Trophoblast cell (in vitro differentiated cells and primary cell): ENCODE measurements around the gene SPAG9.
A peak's percentile ranks its signal among the peaks of the same experiment; 100 is the strongest.

Experiments used
- DNase-seq, 2 donors: peaks; one replicate each; pipeline ENCODE4 v3.0.0-alpha.2; 2016
- H2AFZ ChIP-seq: 2 replicates; pipeline ENCODE4 v1.6.1; 2013; ENCODE audit warnings: low read length, moderate library complexity, mild to moderate bottlenecking; ENCODE audit not compliant: insufficient read depth, poor library complexity
- H2AK5ac ChIP-seq: 2 replicates; pipeline ENCODE4 v1.6.1; 2013; ENCODE audit warnings: mild to moderate bottlenecking, low read length
- H2BK120ac ChIP-seq: 2 replicates; pipeline ENCODE4 v1.6.1; 2013; ENCODE audit warnings: low read length, mild to moderate bottlenecking, moderate library complexity; ENCODE audit not compliant: insufficient read depth, poor library complexity
- H2BK12ac ChIP-seq: 2 replicates; pipeline ENCODE4 v1.6.1; 2013; ENCODE audit warnings: mild to moderate bottlenecking, low read length, moderate library complexity
- H2BK5ac ChIP-seq: 2 replicates; pipeline ENCODE4 v1.6.1; 2013; ENCODE audit warnings: low read length, low read depth, moderate library complexity, mild to moderate bottlenecking; ENCODE audit not compliant: poor library complexity
- H3K14ac ChIP-seq: 2 replicates; pipeline ENCODE4 v1.6.1; 2013; ENCODE audit warnings: mild to moderate bottlenecking, low read length
- H3K18ac ChIP-seq: 2 replicates; pipeline ENCODE4 v1.6.1; 2013; ENCODE audit warnings: mild to moderate bottlenecking, low read length
- H3K23ac ChIP-seq: 2 replicates; pipeline ENCODE4 v1.6.1; 2013; ENCODE audit warnings: low read length
- H3K27ac ChIP-seq: 2 replicates; pipeline ENCODE4 v1.5.1; 2013; ENCODE audit warnings: low read depth, mild to moderate bottlenecking, inconsistent platforms, low read length, moderate library complexity
- H3K27me3 ChIP-seq: 2 replicates; pipeline ENCODE4 v1.6.1; 2013; ENCODE audit warnings: inconsistent platforms, mild to moderate bottlenecking, low read length, moderate library complexity; ENCODE audit not compliant: insufficient read depth
- H3K36me3 ChIP-seq, 2 experiments: 1 replicate in 1 of 2; 2 replicates in 1 of 2; pipeline ENCODE4 v1.6.1; 2013; ENCODE audit warnings: low read length in 2 of 2, mild to moderate bottlenecking in 2 of 2, moderate library complexity in 1 of 2; ENCODE audit not compliant: insufficient read depth in 2 of 2, control insufficient read depth in 1 of 2
- H3K4ac ChIP-seq: 2 replicates; pipeline ENCODE4 v1.6.1; 2013; ENCODE audit warnings: low read depth, mild to moderate bottlenecking, low read length, moderate library complexity
- H3K4me1 ChIP-seq, 2 experiments: 1 replicate in 1 of 2; 2 replicates in 1 of 2; pipeline ENCODE4 v1.6.1; 2013; ENCODE audit warnings: low read length in 2 of 2, mild to moderate bottlenecking in 2 of 2, moderate library complexity in 1 of 2; ENCODE audit not compliant: insufficient read depth in 2 of 2, control insufficient read depth in 1 of 2
- H3K4me2 ChIP-seq: 2 replicates; pipeline ENCODE4 v1.6.1; 2013; ENCODE audit warnings: inconsistent platforms, mild to moderate bottlenecking, low read length, moderate library complexity
- H3K4me3 ChIP-seq: 2 replicates; pipeline ENCODE4 v1.5.1; 2013; ENCODE audit warnings: mild to moderate bottlenecking, low read depth, low read length, inconsistent platforms
- H3K79me1 ChIP-seq: one replicate; pipeline ENCODE4 v1.6.1; 2013; ENCODE audit warnings: low read length
- H3K79me2 ChIP-seq: 2 replicates; pipeline ENCODE4 v1.6.1; 2013; ENCODE audit warnings: low read length, mild to moderate bottlenecking; ENCODE audit not compliant: control insufficient read depth, insufficient read depth, poor library complexity
- H3K9ac ChIP-seq: 2 replicates; pipeline ENCODE4 v1.6.1; 2013; ENCODE audit warnings: mild to moderate bottlenecking, low read length
- H3K9me3 ChIP-seq: 2 replicates; pipeline ENCODE4 v1.6.1; 2013; ENCODE audit warnings: low read depth, mild to moderate bottlenecking, control low read depth, inconsistent platforms, low read length; ENCODE audit not compliant: insufficient read depth
- H4K12ac ChIP-seq: 2 replicates; pipeline ENCODE4 v1.6.1; 2013; ENCODE audit warnings: low read depth, mild to moderate bottlenecking, low read length, moderate library complexity
- H4K8ac ChIP-seq: 2 replicates; pipeline ENCODE4 v1.6.1; 2013; ENCODE audit warnings: low read depth, mild to moderate bottlenecking, low read length, moderate library complexity
- H4K91ac ChIP-seq: one replicate; pipeline ENCODE4 v1.6.1; 2013; ENCODE audit warnings: low read depth, mild to moderate bottlenecking, low read length, moderate library complexity
- WGBS: extraction: QIAGEN DNeasy Blood & Tissue Kit; methylation state at CpG from one replicate; pipeline ENCODE4 v1.1.7; 2013; ENCODE audit warnings: missing lambda C conversion rate; ENCODE audit not compliant: insufficient read length, insufficient coverage; ENCODE audit errors: extremely low coverage; 5-methylcytosine and 5-hydroxymethylcytosine counted together

Gene SPAG9

GRCh38 chr17:50956409-50956749 lies 164.3 kb downstream of the SPAG9 start:
- Histone ChIP-seq H2AK5ac (peak overlapping the region; percentile 55), H4K91ac (peak overlapping the region; percentile 80), H4K12ac (no peak overlapping the region), H3K23ac (no peak overlapping the region), H3K9ac (no peak overlapping the region), H3K79me2 (peaks cover 6% of the 10 kb centered on the region), H3K18ac (peak overlapping the region; percentile 50), H2BK12ac (peak overlapping the region; percentile 64), H3K4ac (no peak overlapping the region), H3K4me3 (no peak overlapping the region), H3K27ac (no peak overlapping the region), H3K79me1 (peaks cover 25% of the 10 kb centered on the region), H2AFZ (no peak overlapping the region), H3K14ac (peak overlapping the region; percentile 29), H2BK120ac (peak overlapping the region; percentile 27), H3K4me1 (peaks cover 21 to 30% of the 10 kb centered on the region in 2 experiments), H3K4me2 (no peak overlapping the region), H3K9me3 (peaks cover 3% of the 10 kb centered on the region), H3K27me3 (no peaks in the 10 kb centered on the region), H4K8ac (no peak overlapping the region), H2BK5ac (peak overlapping the region; percentile 4), H3K36me3 (peaks cover 0 to 4% of the 10 kb centered on the region in 2 experiments)
- WGBS, result no CpG with 5 or more reads among the region's 4 CpGs
- DNase-seq, result no peak

- Histone ChIP-seq H2BK120ac (no peak overlapping the region), H3K79me1 (peaks cover 25% of the 10 kb centered on the region), H3K4me3 (no peak overlapping the region), H3K36me3 (peaks cover 0 to 4% of the 10 kb centered on the region in 2 experiments), H4K8ac (no peak overlapping the region), H2AK5ac (no peak overlapping the region), H3K79me2 (peaks cover 6% of the 10 kb centered on the region), H2BK5ac (no peak overlapping the region), H3K4me2 (no peak overlapping the region), H3K9me3 (peaks cover 3% of the 10 kb centered on the region), H3K27ac (peak overlapping the region; percentile 66), H3K4ac (no peak overlapping the region), H3K9ac (no peak overlapping the region), H3K18ac (no peak overlapping the region), H4K91ac (peak overlapping the region; percentile 98), H3K14ac (no peak overlapping the region), H4K12ac (no peak overlapping the region), H3K23ac (no peak overlapping the region), H2AFZ (no peak overlapping the region), H2BK12ac (no peak overlapping the region), H3K4me1 (peaks cover 23 to 32% of the 10 kb centered on the region in 2 experiments), H3K27me3 (no peaks in the 10 kb centered on the region)
- DNase-seq, result no peak
- WGBS, result no CpG with 5 or more reads among the region's 8 CpGs
Measured at GRCh38 chr17:50955667-50956120, 165.0 kb downstream of the SPAG9 start.

DNA sequence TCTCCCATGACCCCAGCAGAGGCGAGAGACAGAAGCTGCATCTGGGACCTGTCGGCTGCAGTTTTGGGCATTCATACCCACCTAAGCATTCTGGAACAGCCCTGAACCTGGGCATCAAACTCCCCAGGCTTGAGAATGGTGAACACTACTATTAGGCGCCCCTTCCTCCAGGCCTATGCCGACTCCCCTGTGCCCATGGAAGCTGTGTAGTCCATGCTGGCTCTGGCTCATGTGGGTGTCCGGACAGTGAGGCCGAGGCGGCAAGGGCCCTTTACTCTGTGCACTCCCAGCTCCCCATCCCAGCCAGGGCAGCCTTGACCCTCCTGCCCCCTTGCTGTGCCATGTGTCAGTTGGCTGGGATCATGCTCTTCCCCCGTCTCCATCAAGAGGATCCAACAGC lies 165.5 kb downstream of the SPAG9 start:
- Histone ChIP-seq H3K4me1 (peaks cover 24 to 37% of the 10 kb centered on the region in 2 experiments), H3K79me2 (peaks cover 6% of the 10 kb centered on the region), H2AFZ (peak overlapping the region; percentile 1), H3K4me2 (no peak overlapping the region), H2AK5ac (peak overlapping the region; percentile 33), H3K23ac (no peak overlapping the region), H4K12ac (no peak overlapping the region), H3K14ac (peak overlapping the region; percentile 63), H2BK12ac (peak overlapping the region; percentile 81), H2BK120ac (peak overlapping the region; percentile 93), H3K4ac (peak overlapping the region; percentile 24), H3K4me3 (no peak overlapping the region), H3K79me1 (peaks cover 27% of the 10 kb centered on the region), H4K8ac (peak overlapping the region; percentile 70), H2BK5ac (peak overlapping the region; percentile 89), H3K27me3 (no peaks in the 10 kb centered on the region), H3K36me3 (peaks cover 0 to 4% of the 10 kb centered on the region in 2 experiments), H3K9ac (no peak overlapping the region), H4K91ac (peak overlapping the region; percentile 98), H3K27ac (peak overlapping the region; percentile 66), H3K9me3 (peaks cover 3% of the 10 kb centered on the region), H3K18ac (peak overlapping the region; percentile 68)
- WGBS, result no CpG with 5 or more reads among the region's 8 CpGs
- DNase-seq, result no peak

- H3K4me1 ChIP-seq, result peaks cover 24 to 40% of the 10 kb centered on the region in 2 experiments
- DNase-seq, result no peak
- no peak overlapping the region for H3K9ac ChIP-seq
- peak overlapping the region; percentile 33 for H2AK5ac ChIP-seq
- peaks cover 0 to 4% of the 10 kb centered on the region in 2 experiments for H3K36me3 ChIP-seq
- peak overlapping the region; percentile 98 for H4K91ac ChIP-seq
- no CpG with 5 or more reads among the region's 8 CpGs for WGBS
- peaks cover 6% of the 10 kb centered on the region for H3K79me2 ChIP-seq
- H2BK12ac ChIP-seq, result peak overlapping the region; percentile 81
- H3K18ac ChIP-seq, result peak overlapping the region; percentile 68
- no peak overlapping the region for H3K4me2 ChIP-seq
- H3K9me3 ChIP-seq, result peaks cover 3% of the 10 kb centered on the region
- H3K27ac ChIP-seq, result peak overlapping the region; percentile 66
- H3K79me1 ChIP-seq, result peaks cover 31% of the 10 kb centered on the region
- H4K12ac ChIP-seq, result peak overlapping the region; percentile 6
- H2BK5ac ChIP-seq, result peak overlapping the region; percentile 89
- H3K27me3 ChIP-seq, result no peaks in the 10 kb centered on the region
- peak overlapping the region; percentile 93 for H2BK120ac ChIP-seq
- peak overlapping the region; percentile 63 for H3K14ac ChIP-seq
- peak overlapping the region; percentile 70 for H4K8ac ChIP-seq
- no peak overlapping the region for H3K23ac ChIP-seq
- peak overlapping the region; percentile 53 for H3K4ac ChIP-seq
- peak overlapping the region; percentile 12 for H2AFZ ChIP-seq
- no peak overlapping the region for H3K4me3 ChIP-seq
Measured at GRCh38 chr17:50954641-50955121, 166.0 kb downstream of the SPAG9 start.
